ACHN (cell line): Measurements from ENCODE around the gene ALK.

Experiments used
- DNase-seq: peaks from one replicate; pipeline ENCODE4 v3.0.0-alpha.2; 2015
- in situ Hi-C: cut with HindIII; loops from 2 replicates; pipeline ENCODE4 v1.10.0; 2017; ENCODE audit warnings: low sequenced_read_pairs, low pct_ligation_motif_present, low pct_unique_long_range_greater_than_20kb

ALK gene

DNA sequence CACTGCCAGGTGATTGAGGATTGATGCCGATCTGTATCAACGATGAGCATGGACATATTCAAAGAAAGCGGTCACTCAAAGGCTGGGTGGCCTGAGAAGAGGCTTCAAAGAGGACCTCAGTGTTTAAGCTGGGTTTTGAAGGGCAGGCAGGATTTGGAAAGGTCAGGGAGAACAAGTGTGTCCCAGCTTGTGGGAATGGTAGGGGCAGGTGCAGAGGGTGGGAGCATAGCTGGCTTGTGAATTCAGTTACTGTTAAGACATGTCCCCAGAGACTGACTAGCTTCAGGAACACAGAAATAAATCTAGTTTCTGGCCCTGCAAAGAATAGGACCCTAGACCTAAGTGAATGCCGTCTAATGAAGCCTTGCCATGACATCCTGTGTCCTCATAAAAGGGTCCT lies 442.7 kb downstream of the ALK start:
- no peak for DNase-seq
- in situ Hi-C loops, result no loop called here

- no peak for DNase-seq
- in situ Hi-C loops, result no loop called here
These were observed 444.2 kb downstream of the ALK start for GRCh38 chr2:29477186-29477585.

- in situ Hi-C loops, result no loop called here
- no peak for DNase-seq
These were observed 445.9 kb downstream of the ALK start for GRCh38 chr2:29475499-29475898.

DNA sequence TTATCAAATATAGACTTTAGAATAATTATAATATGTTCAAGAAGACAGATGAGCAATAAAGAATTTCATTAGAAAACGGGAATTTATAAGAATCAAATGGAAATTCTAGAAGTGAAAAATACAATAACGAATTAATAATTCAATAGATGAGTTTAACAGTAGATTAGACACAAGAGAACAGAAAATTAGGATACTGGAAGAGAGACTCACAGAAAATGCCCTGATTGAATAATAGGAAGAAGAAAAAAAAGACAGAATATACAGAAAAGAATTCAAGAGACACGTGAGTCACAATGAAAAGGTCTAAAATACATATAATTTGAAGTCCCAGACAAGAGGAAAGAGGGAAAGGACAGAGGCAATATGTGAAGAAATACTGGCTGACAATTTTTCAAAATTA lies 451.4 kb downstream of the ALK start:
- DNase-seq, result no peak
- in situ Hi-C loops, result no loop called here

DNA sequence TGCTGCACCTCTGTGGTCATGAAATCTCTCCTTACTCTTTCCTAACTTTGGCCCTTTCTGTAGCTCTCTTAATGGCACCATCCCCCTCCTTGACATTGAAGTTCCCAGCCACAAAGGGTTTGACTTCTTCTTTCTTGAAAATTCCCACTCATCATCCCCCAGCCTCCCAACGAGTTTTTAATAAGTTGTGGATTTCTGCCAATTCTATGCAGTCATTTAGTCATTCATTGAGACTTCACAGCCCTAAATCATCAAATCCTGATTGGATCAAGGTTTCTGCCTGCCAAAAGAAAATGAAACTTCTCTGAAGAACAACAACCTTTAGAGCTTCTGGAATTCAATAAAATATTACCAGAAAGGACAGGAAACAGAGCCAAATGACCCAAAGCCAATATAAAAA lies 451.9 kb downstream of the ALK start:
- no peak for DNase-seq
- in situ Hi-C loops, result no loop called here

GRCh38 chr2:29463181-29463900 lies 458.0 kb downstream of the ALK start:
- in situ Hi-C loops, result no loop called here
- no peak for DNase-seq

DNA sequence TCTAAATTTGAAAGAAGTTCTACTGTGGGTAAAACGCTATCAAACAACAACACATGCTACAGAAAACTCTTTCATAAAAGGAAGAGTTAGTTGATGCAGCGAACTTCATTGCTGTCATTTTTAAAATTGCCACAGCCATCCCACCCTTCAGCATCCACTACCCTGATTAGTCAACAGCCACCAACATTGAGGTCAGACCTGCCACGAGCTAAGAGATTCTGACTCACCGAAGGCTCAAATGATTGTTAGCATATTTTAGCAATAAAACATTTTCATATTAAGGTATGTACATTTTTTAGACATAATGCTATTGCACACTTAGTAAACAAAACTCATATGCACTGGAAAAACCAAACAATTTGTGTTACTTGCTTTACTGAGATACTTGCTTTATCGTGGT lies 459.1 kb downstream of the ALK start:
- no peak for DNase-seq
- in situ Hi-C loops, result no loop called here

- no peak for DNase-seq
- in situ Hi-C loops, result no loop called here
These were observed 461.2 kb downstream of the ALK start for GRCh38 chr2:29460190-29460589.

- DNase-seq, result no peak
- in situ Hi-C loops, result no loop called here
These were observed 461.8 kb downstream of the ALK start for GRCh38 chr2:29459445-29460179.

- in situ Hi-C loops, result no loop called here
- no peak for DNase-seq
These were observed 465.0 kb downstream of the ALK start for GRCh38 chr2:29456429-29456828.

GRCh38 chr2:29455200-29455860 lies 466.1 kb downstream of the ALK start:
- DNase-seq, result no peak
- in situ Hi-C loops, result no loop called here

DNA sequence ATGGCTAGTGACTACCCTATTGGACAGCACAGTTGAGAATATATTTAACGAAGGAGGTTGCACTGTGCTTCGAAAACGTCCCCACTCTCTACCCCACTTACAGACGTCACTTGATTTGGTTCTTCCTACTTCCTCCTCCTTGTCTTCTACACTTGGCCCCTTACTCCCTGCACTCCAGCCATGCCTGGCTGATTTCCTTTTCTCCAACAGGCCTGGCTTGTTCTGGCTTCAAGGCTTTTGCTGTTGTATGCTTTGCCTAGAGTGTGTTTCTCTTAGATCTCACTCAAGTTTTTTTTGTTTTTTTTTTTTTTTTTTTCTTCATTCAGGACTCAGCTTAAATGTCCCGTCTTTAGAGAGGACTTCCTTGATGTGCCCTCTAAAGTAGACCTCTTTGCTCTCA lies 469.4 kb downstream of the ALK start:
- in situ Hi-C loops, result no loop called here
- no peak for DNase-seq

DNA sequence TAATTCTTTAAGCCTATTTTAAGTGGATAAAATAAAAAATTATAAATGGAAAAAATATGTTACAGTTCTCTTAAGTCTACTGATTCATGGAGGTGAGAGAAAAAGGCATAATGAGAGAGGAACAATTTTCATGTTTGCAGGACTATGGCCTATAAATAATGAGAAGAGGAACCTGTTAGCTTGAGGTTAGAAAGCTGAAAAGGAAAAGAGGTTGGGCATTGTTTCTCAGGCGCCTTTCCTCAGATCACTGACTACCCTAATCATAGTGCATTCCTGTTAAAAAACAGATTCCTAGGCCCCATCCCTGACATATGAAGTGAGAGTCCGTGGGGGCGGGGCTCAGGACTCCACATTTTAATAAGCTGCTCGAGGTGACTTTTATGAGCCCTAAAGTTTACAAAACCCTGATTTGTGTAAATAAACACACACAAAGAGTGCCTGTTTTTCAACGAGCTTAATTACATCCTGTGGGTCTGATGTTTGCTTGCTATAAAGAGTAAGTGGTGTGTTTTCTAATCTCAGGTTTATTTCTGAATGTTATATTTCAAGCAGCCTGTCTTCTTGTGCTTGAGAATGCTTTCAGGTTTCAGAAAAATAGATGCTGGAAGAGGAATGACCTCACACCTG lies 470.7 kb downstream of the ALK start:
- no peak for DNase-seq
- in situ Hi-C loops, result no loop called here

DNA sequence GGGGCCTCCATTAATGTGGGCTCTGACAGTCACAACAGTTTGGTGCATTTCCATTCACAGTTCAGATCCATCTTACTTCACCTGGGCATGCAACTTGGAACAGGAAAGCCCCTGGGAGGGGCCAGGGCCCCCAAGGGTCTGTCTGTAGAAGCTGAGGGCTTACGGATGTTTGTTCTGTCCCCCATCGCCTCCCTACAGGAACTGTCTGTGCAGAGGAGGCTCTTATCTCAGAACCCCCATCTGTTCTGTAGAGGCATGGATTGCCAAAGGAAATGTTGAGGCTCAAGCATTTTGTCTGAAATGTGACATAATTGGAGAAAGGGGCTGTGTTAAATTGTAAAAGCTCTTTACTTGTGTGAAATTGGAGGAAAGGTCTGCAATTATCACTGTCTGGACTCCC lies 471.9 kb downstream of the ALK start:
- in situ Hi-C loops, result no loop called here
- no peak for DNase-seq

DNA sequence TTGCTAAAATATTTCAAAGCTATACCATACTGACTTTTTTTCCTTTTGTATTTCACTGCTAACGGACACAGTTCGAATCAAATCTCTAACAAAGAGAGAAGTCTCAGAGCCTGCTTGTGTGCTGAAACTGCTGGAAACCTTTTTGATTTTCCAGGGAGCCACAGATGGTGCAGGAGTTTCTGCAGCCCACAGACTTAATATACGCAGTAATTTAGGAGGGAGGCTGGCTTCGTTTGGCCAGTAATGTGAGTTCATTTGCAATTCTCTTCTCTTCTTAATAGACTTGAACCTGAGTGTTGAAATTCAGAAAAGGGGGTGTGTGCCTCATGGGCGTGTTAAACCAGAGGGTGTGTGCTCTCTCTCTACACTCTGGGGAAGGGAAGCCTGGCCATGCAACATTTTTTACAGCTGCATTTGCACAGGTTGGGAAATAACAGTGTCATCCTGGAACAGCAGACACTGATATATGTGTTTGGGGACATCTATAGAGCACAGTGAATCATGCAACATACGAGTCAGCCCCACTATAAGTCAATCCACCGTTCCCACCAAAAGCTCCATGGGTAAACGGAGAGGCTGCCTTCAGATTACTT lies 473.2 kb downstream of the ALK start:
- in situ Hi-C loops, result no loop called here
- DNase-seq, result no peak

GRCh38 chr2:29447513-29447912 lies 473.9 kb downstream of the ALK start:
- DNase-seq, result no peak

DNA sequence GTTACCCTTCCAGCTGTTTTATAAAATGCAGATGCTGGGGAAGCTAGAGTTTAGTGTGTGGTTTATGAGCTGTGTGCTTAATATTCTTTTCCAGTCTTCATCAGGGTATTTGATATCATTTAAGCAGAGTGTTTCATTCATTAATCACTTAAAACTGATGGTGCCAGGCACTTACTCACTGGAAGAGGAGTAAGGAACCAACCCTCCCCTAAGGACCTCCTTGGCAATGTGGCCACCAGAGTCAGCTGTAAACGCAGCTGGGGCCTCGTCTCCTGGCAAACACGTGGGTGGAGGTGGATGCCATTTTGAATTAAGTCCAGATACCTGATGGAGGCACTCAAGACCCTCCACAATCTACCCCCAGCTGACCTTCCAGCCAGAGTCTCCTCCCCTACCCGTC lies 474.5 kb downstream of the ALK start:
- DNase-seq, result no peak
- in situ Hi-C loops, result no loop called here

More at GRCh38 chr2:29447513-29447912, 473.9 kb downstream of the ALK start:
- in situ Hi-C loops, result no loop called here

- in situ Hi-C loops, result no loop called here
- DNase-seq, result no peak
These were observed 477.2 kb downstream of the ALK start for GRCh38 chr2:29444150-29444549.

DNA sequence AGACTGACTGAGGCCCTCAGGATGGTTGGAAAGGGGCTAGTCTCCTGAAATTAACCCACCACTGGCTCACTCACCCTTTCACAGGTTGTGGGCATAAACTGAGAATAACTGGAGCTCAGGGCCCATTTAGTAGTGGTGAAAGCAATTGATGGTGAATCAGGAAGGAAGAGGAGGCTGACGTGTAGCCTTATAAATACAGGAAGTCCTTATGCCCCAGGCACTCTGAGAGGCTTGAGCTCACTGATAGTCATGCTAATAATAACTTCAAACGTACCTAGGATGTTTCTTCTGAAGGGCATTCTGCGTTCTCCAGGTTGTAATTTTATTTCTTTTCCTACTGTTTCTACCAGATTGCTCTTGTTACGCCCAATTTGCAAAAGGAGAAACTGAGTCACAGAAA lies 477.8 kb downstream of the ALK start:
- DNase-seq, result no peak
- in situ Hi-C loops, result no loop called here
